KOPT-K1 (cell line): ENCODE measurements around the gene SLCO4C1.
"Not testable (repeated sequence)": the region's sequence is repeated elsewhere in the genome, so short reads cannot be mapped to it uniquely, and the experiment has no call there.

Source experiments
- H3K27ac ChIP-seq: fragments of 200-600 bp; sonication (generic); 2 replicates; pipeline ENCODE4 v1.5.1; 2016; ENCODE audit warnings: antibody characterized with exemption, mild to moderate bottlenecking, low read depth, low read length; ENCODE audit not compliant: poor library complexity, severe bottlenecking
- H3K36me3 ChIP-seq: fragments of 200-600 bp; sonication (generic); 2 replicates; pipeline ENCODE4 v1.5.1; 2017; ENCODE audit warnings: antibody characterized with exemption, mild to moderate bottlenecking, low read length, moderate library complexity; ENCODE audit not compliant: insufficient read depth
- H3K9me3 ChIP-seq: fragments of 200-600 bp; sonication (generic); 2 replicates; pipeline ENCODE4 v1.5.1; 2017; ENCODE audit warnings: antibody characterized with exemption, low read length, mild to moderate bottlenecking; ENCODE audit not compliant: insufficient read depth, poor library complexity, severe bottlenecking

Gene SLCO4C1, protein sequence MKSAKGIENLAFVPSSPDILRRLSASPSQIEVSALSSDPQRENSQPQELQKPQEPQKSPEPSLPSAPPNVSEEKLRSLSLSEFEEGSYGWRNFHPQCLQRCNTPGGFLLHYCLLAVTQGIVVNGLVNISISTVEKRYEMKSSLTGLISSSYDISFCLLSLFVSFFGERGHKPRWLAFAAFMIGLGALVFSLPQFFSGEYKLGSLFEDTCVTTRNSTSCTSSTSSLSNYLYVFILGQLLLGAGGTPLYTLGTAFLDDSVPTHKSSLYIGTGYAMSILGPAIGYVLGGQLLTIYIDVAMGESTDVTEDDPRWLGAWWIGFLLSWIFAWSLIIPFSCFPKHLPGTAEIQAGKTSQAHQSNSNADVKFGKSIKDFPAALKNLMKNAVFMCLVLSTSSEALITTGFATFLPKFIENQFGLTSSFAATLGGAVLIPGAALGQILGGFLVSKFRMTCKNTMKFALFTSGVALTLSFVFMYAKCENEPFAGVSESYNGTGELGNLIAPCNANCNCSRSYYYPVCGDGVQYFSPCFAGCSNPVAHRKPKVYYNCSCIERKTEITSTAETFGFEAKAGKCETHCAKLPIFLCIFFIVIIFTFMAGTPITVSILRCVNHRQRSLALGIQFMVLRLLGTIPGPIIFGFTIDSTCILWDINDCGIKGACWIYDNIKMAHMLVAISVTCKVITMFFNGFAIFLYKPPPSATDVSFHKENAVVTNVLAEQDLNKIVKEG

GRCh38 chr5:102296178-102296817, at the start of gene SLCO4C1:
TSS of gene SLCO4C1 (minus strand) at chr5:102296284. CDS start at chr5:102296262, 22 bp downstream.
- Histone ChIP-seq H3K36me3 (no peaks in the 10 kb centered on the region), H3K27ac (no peak within 1 kb of the TSS), H3K9me3 (no peaks in the 10 kb centered on the region)

DNA sequence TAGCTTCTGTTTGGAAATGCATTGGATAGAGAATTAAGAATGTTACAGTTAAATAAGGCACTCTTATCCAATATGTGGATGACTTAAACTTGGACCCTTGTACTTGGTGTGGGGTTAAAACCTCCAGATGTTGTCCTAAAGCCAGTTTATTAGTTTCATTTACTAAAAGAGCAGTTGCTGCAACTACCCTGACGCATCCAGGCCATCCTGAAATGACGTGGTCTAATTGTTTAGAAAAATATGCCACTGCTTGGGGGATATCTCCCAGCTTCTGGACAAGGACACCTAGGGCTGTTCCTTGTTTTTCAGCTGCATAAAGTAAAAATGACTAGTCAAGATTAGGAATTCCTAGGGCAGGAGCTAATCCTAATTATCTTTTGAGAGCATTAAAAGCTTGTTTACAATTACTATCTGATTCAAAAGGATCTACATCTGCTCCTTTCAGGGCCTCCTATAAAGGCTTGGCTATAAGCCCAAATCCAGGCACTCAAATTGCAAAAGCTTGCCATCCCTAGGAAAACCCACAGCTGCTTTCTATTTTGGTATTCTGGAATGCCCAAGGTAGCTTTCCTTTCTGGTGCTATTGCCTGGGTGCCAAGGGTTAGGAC, 45.7 kb upstream of the SLCO4C1 start:
- Histone ChIP-seq H3K9me3 (no peaks in the 10 kb centered on the region), H3K36me3 (no peaks in the 10 kb centered on the region), H3K27ac (no peak overlapping the region)

DNA sequence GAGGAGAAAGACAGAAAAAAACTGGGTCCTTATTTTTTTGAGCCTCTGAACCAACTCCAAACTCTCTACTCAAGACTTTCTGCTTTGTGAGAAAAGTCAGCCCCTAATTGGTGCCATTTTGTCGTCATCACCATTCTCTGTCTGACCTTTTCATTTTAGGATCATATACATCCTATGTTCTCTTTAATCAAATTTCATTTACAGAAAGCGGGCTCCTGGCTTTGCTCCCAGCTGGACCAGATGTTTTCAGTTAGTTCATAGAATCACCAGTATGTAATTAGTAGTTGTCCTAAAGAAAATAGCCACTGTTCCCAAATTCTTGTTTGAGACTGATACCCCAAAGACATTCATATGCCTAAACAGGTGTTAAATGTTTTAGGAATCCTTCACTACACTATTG, 28.6 kb upstream of the SLCO4C1 start:
- H3K36me3 ChIP-seq = no peaks in the 10 kb centered on the region
- H3K27ac ChIP-seq = no peak overlapping the region
- H3K9me3 ChIP-seq = no peaks in the 10 kb centered on the region

DNA sequence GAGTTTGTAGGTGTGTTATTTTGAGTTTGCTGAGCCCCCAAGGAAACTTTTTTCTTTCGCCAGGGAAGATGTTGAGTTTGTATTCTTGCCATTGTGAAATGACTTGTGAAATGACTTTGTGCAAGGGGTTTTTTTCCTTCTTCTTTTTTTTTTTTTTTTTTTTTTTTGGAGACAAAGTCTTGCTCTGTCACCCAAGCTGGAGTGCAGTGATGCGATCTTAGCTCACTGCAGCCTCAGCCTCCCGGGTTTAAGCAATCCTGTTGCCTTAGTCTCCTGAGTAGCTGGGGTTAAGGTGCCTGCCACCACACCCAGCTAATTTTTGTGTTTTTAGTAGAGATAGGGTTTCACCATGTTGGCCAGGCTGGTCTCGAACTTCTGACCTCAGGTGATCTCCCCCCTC, 22.7 kb upstream of the SLCO4C1 start:
- not testable (repeated sequence) for H3K36me3 ChIP-seq, H3K27ac ChIP-seq, H3K9me3 ChIP-seq

- H3K36me3 ChIP-seq = no peaks in the 10 kb centered on the region
- H3K9me3 ChIP-seq = no peaks in the 10 kb centered on the region
- H3K27ac ChIP-seq = no peak overlapping the region
Measured at GRCh38 chr5:102314328-102314727, 18.2 kb upstream of the SLCO4C1 start.

- no peaks in the 10 kb centered on the region for H3K9me3 ChIP-seq
- H3K36me3 ChIP-seq = no peaks in the 10 kb centered on the region
- H3K27ac ChIP-seq = no peak overlapping the region
Measured at GRCh38 chr5:102313912-102314311, 17.8 kb upstream of the SLCO4C1 start.

DNA sequence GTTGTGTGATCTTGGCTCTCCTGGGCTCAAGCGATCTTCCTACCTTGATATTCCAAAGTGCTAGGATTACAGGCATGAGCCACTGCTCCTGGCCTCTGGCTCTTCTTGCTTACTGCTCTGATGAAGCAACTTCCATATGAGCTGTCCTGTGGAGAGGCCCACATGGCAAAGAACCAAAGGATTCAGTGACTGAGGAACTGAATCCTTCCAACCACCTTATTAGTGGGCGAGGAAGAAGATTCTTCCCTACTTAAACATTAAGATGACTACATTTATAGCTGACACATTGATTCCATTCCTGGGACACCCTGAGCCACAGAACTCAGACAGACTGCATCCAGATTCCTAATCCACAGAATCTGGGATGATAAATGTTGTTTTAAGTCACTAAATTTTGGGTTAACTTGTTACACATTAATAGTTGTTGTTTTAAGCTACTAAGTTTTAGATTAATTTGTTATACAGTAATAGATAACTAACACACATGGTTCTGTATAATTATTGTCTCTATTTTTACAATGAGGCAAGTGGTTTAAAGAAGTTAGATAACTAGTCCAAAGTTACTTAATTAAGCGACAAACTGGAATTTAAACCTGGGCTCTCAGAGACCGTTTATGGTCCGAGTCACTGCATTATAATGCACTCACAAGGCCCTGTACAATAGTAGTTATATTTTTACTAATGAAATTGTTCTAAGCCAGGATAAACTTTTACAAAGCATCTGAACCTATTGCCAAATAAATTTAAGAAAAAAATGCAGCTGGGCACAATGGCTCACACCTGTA, 16.7 kb upstream of the SLCO4C1 start:
- no peak overlapping the region for H3K27ac ChIP-seq
- H3K36me3 ChIP-seq = no peaks in the 10 kb centered on the region
- H3K9me3 ChIP-seq = no peaks in the 10 kb centered on the region

DNA sequence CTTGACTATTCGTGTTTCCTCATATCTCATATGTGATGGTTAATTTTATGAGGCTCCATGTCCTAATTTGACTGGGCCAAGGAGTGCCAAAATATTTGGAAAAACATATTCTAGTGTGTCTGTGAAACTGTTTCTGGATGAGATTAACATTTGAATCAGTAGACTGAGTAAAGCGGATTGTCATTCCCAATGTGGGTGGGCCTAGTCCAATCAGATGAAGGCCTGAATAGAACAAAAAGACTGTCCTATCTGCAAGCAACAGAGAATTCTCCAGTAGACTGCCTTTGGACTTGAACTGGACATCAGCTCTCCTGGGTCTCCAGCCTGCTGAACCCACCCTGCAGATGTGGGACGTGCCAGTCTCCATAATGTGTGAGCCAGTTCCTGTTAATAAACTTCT, 13.5 kb upstream of the SLCO4C1 start:
- Histone ChIP-seq H3K36me3 (no peaks in the 10 kb centered on the region), H3K9me3 (no peaks in the 10 kb centered on the region), H3K27ac (no peak overlapping the region)

DNA sequence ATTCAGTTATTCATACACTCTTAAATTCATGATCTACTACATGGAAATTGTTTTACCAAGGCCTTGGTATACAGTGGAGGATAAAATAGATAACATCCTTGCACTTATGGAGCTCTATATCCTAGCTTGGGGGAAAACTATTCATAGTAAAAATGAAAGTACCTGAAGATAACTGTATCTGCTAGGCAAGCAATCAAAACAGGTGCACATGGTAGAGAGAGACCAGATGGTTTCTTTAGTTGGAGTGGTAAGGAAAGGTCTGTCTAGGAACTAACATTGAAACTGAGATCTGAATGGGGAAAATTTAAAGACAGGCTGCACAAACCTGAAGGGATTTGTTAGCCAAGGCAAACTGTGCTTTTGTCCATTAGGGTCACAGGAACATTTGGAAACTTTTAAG, 11.1 kb upstream of the SLCO4C1 start:
- H3K9me3 ChIP-seq = no peaks in the 10 kb centered on the region
- no peak overlapping the region for H3K27ac ChIP-seq
- no peaks in the 10 kb centered on the region for H3K36me3 ChIP-seq

DNA sequence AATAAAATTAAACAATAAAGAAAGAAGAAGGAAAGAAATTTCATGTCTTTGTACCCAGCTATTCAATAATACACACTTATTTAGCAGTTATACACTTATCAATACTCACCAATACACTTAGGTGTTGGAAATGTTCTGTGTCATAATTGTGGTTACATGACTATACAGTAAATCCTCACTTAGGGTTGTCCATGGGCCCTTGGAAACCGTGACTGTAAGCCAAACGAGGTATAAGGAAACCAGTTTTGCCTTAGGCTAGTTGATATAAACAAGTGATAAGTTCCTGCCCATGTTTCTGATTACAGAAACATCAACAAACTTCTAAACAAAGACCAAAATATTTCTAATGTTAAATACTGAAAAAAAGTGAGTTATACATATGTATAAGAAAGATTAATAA, 10.0 kb upstream of the SLCO4C1 start:
- Histone ChIP-seq H3K27ac (no peak overlapping the region), H3K36me3 (no peaks in the 10 kb centered on the region), H3K9me3 (no peaks in the 10 kb centered on the region)

DNA sequence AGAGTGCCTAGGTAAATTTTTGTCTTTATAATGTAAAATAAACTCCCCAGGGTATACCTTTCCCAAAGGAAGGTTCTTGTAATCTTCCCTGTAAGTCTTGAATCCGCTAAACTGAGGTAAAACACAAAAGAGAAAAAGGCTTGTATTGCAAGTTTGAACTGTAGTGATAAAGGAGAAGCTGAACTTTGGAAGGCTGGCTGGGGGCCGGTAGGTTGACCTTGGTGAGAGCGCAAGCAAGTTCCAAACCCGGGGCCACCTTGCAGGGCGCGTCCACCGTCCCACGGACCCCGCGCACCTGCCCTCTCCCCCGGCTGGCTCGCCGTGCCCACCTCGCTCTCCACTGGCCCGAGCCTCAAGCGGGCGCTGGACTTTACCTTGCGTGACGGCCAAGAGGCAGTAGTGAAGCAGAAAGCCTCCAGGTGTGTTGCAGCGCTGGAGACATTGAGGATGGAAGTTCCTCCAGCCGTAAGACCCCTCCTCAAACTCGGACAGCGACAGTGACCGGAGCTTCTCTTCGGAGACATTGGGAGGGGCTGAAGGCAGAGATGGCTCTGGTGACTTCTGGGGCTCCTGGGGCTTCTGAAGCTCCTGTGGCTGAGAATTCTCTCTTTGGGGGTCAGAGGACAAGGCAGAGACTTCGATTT, 428 bp downstream of the SLCO4C1 start:
- H3K27ac ChIP-seq = no peak overlapping the region
- H3K36me3 ChIP-seq = no peaks in the 10 kb centered on the region
- H3K9me3 ChIP-seq = no peaks in the 10 kb centered on the region

GRCh38 chr5:102294886-102295395, 1.1 kb downstream of the SLCO4C1 start:
- Histone ChIP-seq H3K9me3 (no peaks in the 10 kb centered on the region), H3K27ac (no peak overlapping the region), H3K36me3 (no peaks in the 10 kb centered on the region)

GRCh38 chr5:102290004-102290403, 6.1 kb downstream of the SLCO4C1 start:
- Histone ChIP-seq H3K36me3 (no peaks in the 10 kb centered on the region), H3K9me3 (no peaks in the 10 kb centered on the region), H3K27ac (no peak overlapping the region)
